Measurements from ENCODE around the gene CPB2.

DNA sequence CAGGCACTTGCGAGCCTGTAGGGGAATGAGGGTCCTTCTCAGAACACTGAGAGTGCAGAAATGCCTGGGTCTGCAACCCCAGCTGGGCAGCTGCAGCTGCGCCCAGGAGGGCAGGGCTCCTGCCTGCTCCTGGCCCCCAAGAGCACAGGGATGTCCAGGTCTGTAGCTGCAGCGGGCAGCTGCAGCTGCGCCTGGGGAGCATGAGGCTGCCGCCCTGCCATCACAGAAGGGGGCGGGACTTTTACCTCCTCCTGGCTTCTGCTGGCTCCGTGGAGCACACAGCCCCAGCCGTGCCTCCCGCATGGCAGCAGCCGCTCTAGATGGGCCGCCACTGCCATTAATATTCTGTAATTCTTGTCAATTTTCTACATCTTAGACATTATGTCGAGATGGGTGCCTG, 17.8 kb downstream of the CPB2 start:
- TF ChIP-seq, protein P1, sequence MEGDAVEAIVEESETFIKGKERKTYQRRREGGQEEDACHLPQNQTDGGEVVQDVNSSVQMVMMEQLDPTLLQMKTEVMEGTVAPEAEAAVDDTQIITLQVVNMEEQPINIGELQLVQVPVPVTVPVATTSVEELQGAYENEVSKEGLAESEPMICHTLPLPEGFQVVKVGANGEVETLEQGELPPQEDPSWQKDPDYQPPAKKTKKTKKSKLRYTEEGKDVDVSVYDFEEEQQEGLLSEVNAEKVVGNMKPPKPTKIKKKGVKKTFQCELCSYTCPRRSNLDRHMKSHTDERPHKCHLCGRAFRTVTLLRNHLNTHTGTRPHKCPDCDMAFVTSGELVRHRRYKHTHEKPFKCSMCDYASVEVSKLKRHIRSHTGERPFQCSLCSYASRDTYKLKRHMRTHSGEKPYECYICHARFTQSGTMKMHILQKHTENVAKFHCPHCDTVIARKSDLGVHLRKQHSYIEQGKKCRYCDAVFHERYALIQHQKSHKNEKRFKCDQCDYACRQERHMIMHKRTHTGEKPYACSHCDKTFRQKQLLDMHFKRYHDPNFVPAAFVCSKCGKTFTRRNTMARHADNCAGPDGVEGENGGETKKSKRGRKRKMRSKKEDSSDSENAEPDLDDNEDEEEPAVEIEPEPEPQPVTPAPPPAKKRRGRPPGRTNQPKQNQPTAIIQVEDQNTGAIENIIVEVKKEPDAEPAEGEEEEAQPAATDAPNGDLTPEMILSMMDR (conservative IDR thresholded peaks at IDR 0.05; ENCODE audit: low read length) = no peak
- TF ChIP-seq EZH2phosphoT487 (IDR thresholded peaks at IDR 0.05; ENCODE audit: borderline replicate concordance) = no peak

Measured in Loucy (cell line).